HepG2 (cell line): ENCODE results near the gene COQ8A. TPM values are rescaled to one million over a fixed set of nuclear protein-coding genes. Genes with fewer than 3 reads are reported as not detected.

ENCODE experiments used
- BCL6 ChIP-seq: IDR thresholded peaks from 2 replicates; pipeline ENCODE4 v1.6.1; 2016; ENCODE audit warnings: missing genetic modification reagents, missing compliant biosample characterization
- DZIP1 ChIP-seq: sonication (generic); formaldehyde crosslinking; IDR thresholded peaks from 2 replicates; pipeline ENCODE4 v1.5.0; 2020; ENCODE audit warnings: mild to moderate bottlenecking, missing genetic modification reagents
- KAT7 ChIP-seq: IDR thresholded peaks from 2 replicates; pipeline ENCODE4 v1.6.1; 2018; ENCODE audit warnings: borderline replicate concordance, missing compliant biosample characterization
- MAFG ChIP-seq: sonication (generic); formaldehyde crosslinking; IDR thresholded peaks from 2 replicates; pipeline ENCODE4 v1.5.1; 2020; ENCODE audit warnings: mild to moderate bottlenecking, missing genetic modification reagents
- SRSF1 ChIP-seq: fragments of 200-400 bp; formaldehyde crosslinking; optimal IDR thresholded peaks from 2 replicates; pipeline ENCODE3; 2017; ENCODE audit warnings: mild to moderate bottlenecking, low read depth, low read length, moderate library complexity
- TRAFD1 ChIP-seq: sonication (generic); formaldehyde crosslinking; IDR thresholded peaks from 2 replicates; pipeline ENCODE4 v1.5.1; 2020; ENCODE audit warnings: missing genetic modification reagents, mild to moderate bottlenecking, borderline replicate concordance
- ZNF530 ChIP-seq: sonication (generic); formaldehyde crosslinking; IDR thresholded peaks from 2 replicates; pipeline ENCODE4 v1.5.0; 2020; ENCODE audit warnings: low read depth, mild to moderate bottlenecking, missing genetic modification reagents
- ZNF781 ChIP-seq: sonication (generic); formaldehyde crosslinking; IDR thresholded peaks from 2 replicates; pipeline ENCODE4 v1.5.1; 2020; ENCODE audit warnings: borderline replicate concordance, mild to moderate bottlenecking, missing genetic modification reagents; ENCODE audit errors: not compliant biosample characterization
- ZSCAN5A ChIP-seq: sonication (generic); formaldehyde crosslinking; IDR thresholded peaks from 2 replicates; pipeline ENCODE4 v1.8.0; 2022; ENCODE audit warnings: mild to moderate bottlenecking, missing genetic modification reagents, borderline replicate concordance
- polyA plus RNA-seq, 8 experiments: library from polyadenylated mRNA; depleted of rRNA in 3 of 8; stranded (reverse) in 7 of 8; unstranded in 1 of 8; fragments of >200 nt; fragmentation: Illumina TruSeq in 4 of 8; extraction: Trizol in 4 of 8; gene quantifications; 2 replicates each; pipeline versions ENCODE4 v1.2.1 to v1.2.3, GENCODE V29; 2011 to 2016; ENCODE audit warnings: low read depth in 4 of 8, missing spikeins in 1 of 8, mixed read lengths in 1 of 8; ENCODE audit not compliant: insufficient read depth in 1 of 8
- total RNA-seq, 5 experiments: library from RNA; depleted of rRNA; stranded (reverse); fragments of >200 nt; fragmentation: Illumina TruSeq; extraction: Trizol; gene quantifications; 2 replicates each; pipeline ENCODE4 v1.2.3, GENCODE V29; 2016; ENCODE audit warnings: low read depth in 1 of 5
- TF ChIP-seq, protein P1 (sequence below): sonication (generic); formaldehyde crosslinking; IDR thresholded peaks from 2 replicates; pipeline ENCODE4 v1.4.0; 2020; ENCODE audit warnings: missing genetic modification reagents, mild to moderate bottlenecking, borderline replicate concordance
- TF ChIP-seq, protein P2 (sequence below): sonication (generic); formaldehyde crosslinking; IDR thresholded peaks from 2 replicates; pipeline ENCODE4 v1.4.0; 2020; ENCODE audit warnings: missing genetic modification reagents, borderline replicate concordance

COQ8A gene
- total and polyA plus RNA-seq, 2 of the 13 experiments (the other 11 are each of a cell fraction or from before 2014, with no cell fraction given), result 60.4 to 88.7 TPM

GRCh38 chr1:226945106-226945857, 5.2 kb downstream of the COQ8A start (continued):
- TF ChIP-seq SRSF1 (no peak), KAT7 (CRISPR knock-in tag) (no peak), DZIP1 (no peak), ZSCAN5A (CRISPR knock-in tag) (no peak), BCL6 (CRISPR knock-in tag) (peak; percentile 52; the same call in 1 of the 2 replicates), MAFG (no peak), ZNF530 (CRISPR knock-in tag) (no peak), ZNF781 (CRISPR knock-in tag) (peak; percentile 27), TRAFD1 (CRISPR knock-in tag) (0 out of 2 replicates have a peak, but pooled peaks have one; percentile 42)
- TF ChIP-seq, protein P1, sequence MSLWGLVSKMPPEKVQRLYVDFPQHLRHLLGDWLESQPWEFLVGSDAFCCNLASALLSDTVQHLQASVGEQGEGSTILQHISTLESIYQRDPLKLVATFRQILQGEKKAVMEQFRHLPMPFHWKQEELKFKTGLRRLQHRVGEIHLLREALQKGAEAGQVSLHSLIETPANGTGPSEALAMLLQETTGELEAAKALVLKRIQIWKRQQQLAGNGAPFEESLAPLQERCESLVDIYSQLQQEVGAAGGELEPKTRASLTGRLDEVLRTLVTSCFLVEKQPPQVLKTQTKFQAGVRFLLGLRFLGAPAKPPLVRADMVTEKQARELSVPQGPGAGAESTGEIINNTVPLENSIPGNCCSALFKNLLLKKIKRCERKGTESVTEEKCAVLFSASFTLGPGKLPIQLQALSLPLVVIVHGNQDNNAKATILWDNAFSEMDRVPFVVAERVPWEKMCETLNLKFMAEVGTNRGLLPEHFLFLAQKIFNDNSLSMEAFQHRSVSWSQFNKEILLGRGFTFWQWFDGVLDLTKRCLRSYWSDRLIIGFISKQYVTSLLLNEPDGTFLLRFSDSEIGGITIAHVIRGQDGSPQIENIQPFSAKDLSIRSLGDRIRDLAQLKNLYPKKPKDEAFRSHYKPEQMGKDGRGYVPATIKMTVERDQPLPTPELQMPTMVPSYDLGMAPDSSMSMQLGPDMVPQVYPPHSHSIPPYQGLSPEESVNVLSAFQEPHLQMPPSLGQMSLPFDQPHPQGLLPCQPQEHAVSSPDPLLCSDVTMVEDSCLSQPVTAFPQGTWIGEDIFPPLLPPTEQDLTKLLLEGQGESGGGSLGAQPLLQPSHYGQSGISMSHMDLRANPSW (CRISPR knock-in tag), result peak; percentile 81; the same call in 1 of the 2 replicates
- TF ChIP-seq, protein P2, sequence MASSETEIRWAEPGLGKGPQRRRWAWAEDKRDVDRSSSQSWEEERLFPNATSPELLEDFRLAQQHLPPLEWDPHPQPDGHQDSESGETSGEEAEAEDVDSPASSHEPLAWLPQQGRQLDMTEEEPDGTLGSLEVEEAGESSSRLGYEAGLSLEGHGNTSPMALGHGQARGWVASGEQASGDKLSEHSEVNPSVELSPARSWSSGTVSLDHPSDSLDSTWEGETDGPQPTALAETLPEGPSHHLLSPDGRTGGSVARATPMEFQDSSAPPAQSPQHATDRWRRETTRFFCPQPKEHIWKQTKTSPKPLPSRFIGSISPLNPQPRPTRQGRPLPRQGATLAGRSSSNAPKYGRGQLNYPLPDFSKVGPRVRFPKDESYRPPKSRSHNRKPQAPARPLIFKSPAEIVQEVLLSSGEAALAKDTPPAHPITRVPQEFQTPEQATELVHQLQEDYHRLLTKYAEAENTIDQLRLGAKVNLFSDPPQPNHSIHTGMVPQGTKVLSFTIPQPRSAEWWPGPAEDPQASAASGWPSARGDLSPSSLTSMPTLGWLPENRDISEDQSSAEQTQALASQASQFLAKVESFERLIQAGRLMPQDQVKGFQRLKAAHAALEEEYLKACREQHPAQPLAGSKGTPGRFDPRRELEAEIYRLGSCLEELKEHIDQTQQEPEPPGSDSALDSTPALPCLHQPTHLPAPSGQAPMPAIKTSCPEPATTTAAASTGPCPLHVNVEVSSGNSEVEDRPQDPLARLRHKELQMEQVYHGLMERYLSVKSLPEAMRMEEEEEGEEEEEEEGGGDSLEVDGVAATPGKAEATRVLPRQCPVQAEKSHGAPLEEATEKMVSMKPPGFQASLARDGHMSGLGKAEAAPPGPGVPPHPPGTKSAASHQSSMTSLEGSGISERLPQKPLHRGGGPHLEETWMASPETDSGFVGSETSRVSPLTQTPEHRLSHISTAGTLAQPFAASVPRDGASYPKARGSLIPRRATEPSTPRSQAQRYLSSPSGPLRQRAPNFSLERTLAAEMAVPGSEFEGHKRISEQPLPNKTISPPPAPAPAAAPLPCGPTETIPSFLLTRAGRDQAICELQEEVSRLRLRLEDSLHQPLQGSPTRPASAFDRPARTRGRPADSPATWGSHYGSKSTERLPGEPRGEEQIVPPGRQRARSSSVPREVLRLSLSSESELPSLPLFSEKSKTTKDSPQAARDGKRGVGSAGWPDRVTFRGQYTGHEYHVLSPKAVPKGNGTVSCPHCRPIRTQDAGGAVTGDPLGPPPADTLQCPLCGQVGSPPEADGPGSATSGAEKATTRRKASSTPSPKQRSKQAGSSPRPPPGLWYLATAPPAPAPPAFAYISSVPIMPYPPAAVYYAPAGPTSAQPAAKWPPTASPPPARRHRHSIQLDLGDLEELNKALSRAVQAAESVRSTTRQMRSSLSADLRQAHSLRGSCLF (CRISPR knock-in tag), result no peak
